ENCODE results near the gene RASAL3.

The RASAL3 gene

GRCh38 chr19:15461694-15462093, 2.6 kb downstream of the RASAL3 start:
- DNase-seq (ENCODE audit: low read depth in 2 of 2) = no peak
- no peak for TF ChIP-seq CTCF (IDR thresholded peaks at IDR 0.05; ENCODE audit: low read depth, low read length)
- no peak overlapping the region for H3K4me3 ChIP-seq (replicated peaks in 1 of 2; ENCODE audit: low read depth in 2 of 2, low read length in 2 of 2)

- H3K4me3 ChIP-seq (replicated peaks in 1 of 2; ENCODE audit: low read depth in 2 of 2, low read length in 2 of 2) = no peak overlapping the region
- no peak for TF ChIP-seq CTCF (IDR thresholded peaks at IDR 0.05; ENCODE audit: low read depth, low read length)
- DNase-seq (ENCODE audit: low read depth in 2 of 2) = peak in 1 of 2 donors; percentile 17
Observed at GRCh38 chr19:15457701-15458484, 6.5 kb downstream of the RASAL3 start.

GRCh38 chr19:15456871-15457700, 7.3 kb downstream of the RASAL3 start:
- TF ChIP-seq CTCF (IDR thresholded peaks at IDR 0.05; ENCODE audit: low read depth, low read length) = no peak
- no peak for DNase-seq (ENCODE audit: low read depth in 2 of 2)
- no peak overlapping the region for H3K4me3 ChIP-seq (replicated peaks in 1 of 2; ENCODE audit: low read depth in 2 of 2, low read length in 2 of 2)

GRCh38 chr19:15456441-15456840, 7.9 kb downstream of the RASAL3 start:
- H3K4me3 ChIP-seq (replicated peaks in 1 of 2; ENCODE audit: low read depth in 2 of 2, low read length in 2 of 2) = no peak overlapping the region
- no peak for DNase-seq (ENCODE audit: low read depth in 2 of 2)
- TF ChIP-seq CTCF (IDR thresholded peaks at IDR 0.05; ENCODE audit: low read depth, low read length) = no peak

GRCh38 chr19:15455996-15456395, 8.3 kb downstream of the RASAL3 start:
- no peak for TF ChIP-seq CTCF (IDR thresholded peaks at IDR 0.05; ENCODE audit: low read depth, low read length)

GRCh38 chr19:15453906-15454860, 10.2 kb downstream of the RASAL3 start:
- peak; percentile 37 for TF ChIP-seq CTCF (IDR thresholded peaks at IDR 0.05; ENCODE audit: low read depth, low read length)
- no peak for DNase-seq (ENCODE audit: low read depth in 2 of 2)
- no peak overlapping the region for H3K4me3 ChIP-seq (replicated peaks in 1 of 2; ENCODE audit: low read depth in 2 of 2, low read length in 2 of 2)

More at GRCh38 chr19:15455996-15456395, 8.3 kb downstream of the RASAL3 start:
- H3K4me3 ChIP-seq (replicated peaks in 1 of 2; ENCODE audit: low read depth in 2 of 2, low read length in 2 of 2) = no peak overlapping the region
- no peak for DNase-seq (ENCODE audit: low read depth in 2 of 2)

All from cardiac fibroblast (primary cell).